DMS53 treated with DMSO at 0.1 percent for 48 hours (cell line): ENCODE data around the gene PGK2.

ENCODE experiments used
- DNase-seq: peaks from one replicate; lab custom pipeline; 2025; ENCODE audit not compliant: unreplicated experiment; lab: John Stamatoyannopoulos, UW

Gene PGK2

GRCh38 chr6:49739423-49739822 is 47.7 kb downstream of the PGK2 start:
- DNase-seq, result peak; percentile 7

DNA sequence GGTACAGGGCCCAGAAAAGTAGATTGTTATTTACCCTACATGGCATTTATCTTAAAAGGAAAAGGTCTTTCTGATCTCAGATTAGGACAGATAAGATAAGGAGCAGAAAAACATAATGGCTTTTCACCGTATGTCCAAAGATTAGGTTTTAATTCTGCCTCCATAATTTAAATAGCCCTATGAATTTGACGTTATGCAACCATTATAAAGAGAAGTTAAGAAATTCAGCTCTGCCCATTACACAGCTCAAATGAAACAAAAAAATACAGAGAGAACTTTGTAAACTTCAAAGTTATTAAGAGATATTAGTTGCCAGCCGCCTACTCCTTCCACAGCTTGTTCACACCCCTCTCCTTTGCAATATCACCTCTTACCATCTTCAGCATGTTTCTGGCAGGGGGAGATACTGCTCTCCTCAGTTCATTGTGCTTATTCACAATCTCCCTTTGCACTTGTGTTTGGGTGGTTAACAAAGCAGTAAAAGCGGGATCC is 51.0 kb downstream of the PGK2 start:
- no peak for DNase-seq
